ENCODE data around the gene VDR.
A peak's percentile ranks its signal among the peaks of the same experiment; 100 is the strongest.

The VDR gene

DNA sequence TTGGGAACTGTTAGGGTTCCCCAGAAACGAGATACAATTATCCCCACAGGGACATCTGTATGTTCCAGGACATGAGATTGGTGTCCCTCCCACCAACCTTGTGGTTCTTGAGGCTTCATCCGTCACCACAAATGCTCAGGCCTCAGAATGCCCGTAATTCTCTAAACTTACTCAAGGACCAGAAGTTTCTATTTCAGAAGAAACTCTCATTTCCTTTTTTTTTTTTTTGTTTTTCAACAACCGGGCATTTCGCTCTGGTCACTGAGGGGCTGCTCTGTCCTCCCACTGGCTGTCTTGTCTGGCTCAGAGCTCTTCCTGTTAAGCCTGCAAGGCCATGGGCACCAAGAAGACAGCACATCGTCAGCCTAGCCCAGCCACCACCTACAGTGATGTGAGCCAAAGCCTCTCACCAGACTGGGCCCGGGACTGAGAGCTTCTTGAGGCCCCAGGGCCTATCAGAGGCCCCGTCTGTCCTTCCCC, 36.2 kb downstream of the VDR start:
- in situ Hi-C loops (cut with HindIII; ENCODE audit: low sequenced_read_pairs): no loop called here
- no peak overlapping the region for H3K4me3 ChIP-seq (ENCODE audit: low read depth, low read length)
- DNase-seq (ENCODE audit: low read depth, low spot score): no peak
- TF ChIP-seq, protein P1, sequence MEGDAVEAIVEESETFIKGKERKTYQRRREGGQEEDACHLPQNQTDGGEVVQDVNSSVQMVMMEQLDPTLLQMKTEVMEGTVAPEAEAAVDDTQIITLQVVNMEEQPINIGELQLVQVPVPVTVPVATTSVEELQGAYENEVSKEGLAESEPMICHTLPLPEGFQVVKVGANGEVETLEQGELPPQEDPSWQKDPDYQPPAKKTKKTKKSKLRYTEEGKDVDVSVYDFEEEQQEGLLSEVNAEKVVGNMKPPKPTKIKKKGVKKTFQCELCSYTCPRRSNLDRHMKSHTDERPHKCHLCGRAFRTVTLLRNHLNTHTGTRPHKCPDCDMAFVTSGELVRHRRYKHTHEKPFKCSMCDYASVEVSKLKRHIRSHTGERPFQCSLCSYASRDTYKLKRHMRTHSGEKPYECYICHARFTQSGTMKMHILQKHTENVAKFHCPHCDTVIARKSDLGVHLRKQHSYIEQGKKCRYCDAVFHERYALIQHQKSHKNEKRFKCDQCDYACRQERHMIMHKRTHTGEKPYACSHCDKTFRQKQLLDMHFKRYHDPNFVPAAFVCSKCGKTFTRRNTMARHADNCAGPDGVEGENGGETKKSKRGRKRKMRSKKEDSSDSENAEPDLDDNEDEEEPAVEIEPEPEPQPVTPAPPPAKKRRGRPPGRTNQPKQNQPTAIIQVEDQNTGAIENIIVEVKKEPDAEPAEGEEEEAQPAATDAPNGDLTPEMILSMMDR (IDR thresholded peaks at IDR 0.05; ENCODE audit: low read depth, low read length): no peak

DNA sequence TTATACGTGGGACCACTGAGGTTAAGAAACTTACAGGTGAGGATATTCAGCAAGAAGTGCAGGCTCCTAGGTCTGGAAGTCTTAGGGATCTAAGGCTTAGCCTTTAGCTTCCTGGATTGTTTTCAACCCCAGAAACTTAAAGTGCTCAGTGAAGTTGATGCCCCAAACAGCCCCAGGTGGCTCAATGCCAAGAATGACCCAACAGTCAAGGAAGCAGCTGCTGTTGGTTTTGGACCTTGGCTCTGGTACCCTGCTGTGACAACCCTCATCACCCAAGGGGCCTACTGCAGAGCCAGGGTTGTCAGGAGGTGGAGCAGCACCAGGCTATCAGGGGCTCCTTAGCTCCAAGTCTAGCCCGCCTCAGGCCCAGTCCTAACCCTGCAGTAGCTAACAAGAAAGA, 36.8 kb downstream of the VDR start:
- TF ChIP-seq, protein P1 (IDR thresholded peaks at IDR 0.05; ENCODE audit: low read depth, low read length): no peak
- in situ Hi-C loops (cut with HindIII; ENCODE audit: low sequenced_read_pairs): no loop called here
- no peak overlapping the region for H3K4me3 ChIP-seq (ENCODE audit: low read depth, low read length)
- peak; percentile 43 for DNase-seq (ENCODE audit: low read depth, low spot score)

DNA sequence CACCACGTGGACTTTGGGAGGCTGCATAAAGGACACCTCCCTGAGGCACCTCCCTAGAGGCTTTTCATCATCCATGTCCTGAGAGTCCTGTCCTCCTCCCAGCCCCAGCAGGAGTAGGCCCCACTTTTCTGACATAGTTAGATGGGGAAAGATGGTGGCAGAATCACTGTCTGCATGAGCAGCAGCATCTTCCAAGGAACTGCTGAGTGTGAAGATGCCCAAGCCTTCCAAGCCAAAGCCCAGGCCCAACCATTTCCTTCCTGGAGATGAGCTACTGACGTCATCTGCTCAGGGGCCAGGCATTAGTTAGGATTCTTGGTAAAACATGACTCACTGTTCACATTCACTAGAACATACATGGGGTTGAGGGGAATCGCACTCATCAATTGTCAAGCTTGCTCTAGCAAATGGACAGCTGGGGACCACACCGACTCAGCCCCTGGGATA, 37.3 kb downstream of the VDR start:
- no peak overlapping the region for H3K4me3 ChIP-seq (ENCODE audit: low read depth, low read length)
- peak; percentile 90 for DNase-seq (ENCODE audit: low read depth, low spot score)
- in situ Hi-C loops (cut with HindIII; ENCODE audit: low sequenced_read_pairs): no loop called here
- TF ChIP-seq, protein P1 (IDR thresholded peaks at IDR 0.05; ENCODE audit: low read depth, low read length): no peak

DNA sequence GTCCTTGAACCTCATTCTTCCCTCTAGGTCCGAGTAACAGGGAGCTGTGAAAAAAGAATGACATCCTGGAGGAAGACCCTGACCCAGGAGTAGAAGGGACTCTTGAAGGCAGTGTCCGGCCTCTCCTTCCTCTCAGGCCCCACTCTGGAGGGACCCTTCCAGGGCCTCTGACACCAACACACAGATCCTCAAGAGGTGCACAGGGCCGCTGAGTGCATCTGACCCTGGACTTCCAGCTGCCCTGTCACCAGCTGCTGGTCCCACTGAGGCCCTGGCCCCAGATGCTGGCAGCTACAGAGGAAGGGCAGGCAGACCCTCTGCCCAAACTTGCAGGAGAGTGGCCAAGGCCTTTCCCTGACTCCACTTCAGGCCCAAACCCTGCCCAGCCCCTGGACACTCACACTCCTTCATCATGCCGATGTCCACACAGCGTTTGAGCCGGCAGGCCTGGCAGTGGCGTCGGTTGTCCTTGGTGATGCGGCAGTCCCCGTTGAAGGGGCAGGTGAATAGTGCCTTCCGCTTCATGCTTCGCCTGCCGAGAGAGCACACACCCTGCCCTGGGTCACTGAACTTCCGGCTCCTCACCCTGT, 40.1 kb downstream of the VDR start:
- no peak for DNase-seq (ENCODE audit: low read depth, low spot score)
- H3K4me3 ChIP-seq (ENCODE audit: low read depth, low read length): no peak overlapping the region
- in situ Hi-C loops (cut with HindIII; ENCODE audit: low sequenced_read_pairs): no loop called here
- TF ChIP-seq, protein P1 (IDR thresholded peaks at IDR 0.05; ENCODE audit: low read depth, low read length): no peak

DNA sequence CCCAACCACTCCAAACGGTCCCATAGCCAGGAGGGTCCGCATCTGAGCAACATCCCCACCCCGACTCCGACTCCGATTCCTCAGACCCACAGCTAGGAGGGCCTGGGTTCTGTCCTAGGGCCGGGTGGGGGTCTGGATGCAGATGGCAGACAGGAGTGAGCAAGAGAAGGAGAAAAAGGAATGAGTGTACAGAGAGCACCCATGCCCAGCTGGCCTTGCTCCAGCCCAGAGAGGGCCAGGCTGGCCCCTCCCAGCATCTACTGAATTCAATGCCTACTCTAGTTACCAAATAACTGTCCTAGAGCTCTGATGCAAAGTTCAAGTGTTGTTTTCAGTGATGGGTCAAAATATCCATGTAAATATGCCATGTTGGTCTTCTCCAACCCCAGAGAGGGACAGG, 40.8 kb downstream of the VDR start:
- in situ Hi-C loops (cut with HindIII; ENCODE audit: low sequenced_read_pairs): no loop called here
- H3K4me3 ChIP-seq (ENCODE audit: low read depth, low read length): no peak overlapping the region
- TF ChIP-seq, protein P1 (IDR thresholded peaks at IDR 0.05; ENCODE audit: low read depth, low read length): no peak
- no peak for DNase-seq (ENCODE audit: low read depth, low spot score)

DNA sequence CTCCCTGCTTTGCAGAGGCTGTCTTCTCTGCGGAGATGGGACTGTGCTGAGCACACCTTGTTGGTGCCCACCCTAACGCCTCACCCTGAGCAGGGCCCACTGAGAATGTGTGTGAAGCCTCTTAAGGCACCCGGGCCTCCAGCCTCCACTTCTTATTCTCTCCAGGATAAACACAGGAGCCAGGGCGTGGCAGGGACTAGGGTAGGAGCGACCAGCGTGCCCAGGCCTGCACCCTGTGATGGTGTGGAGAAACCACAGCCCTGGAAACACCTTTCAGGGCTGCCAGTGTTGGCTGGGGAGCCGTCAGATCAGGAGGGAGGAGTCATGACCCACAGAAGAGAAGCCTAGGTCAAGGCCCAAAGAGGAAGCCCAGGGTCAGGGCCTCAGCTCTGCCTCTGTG, 41.3 kb downstream of the VDR start:
- no peak for DNase-seq (ENCODE audit: low read depth, low spot score)
- in situ Hi-C loops (cut with HindIII; ENCODE audit: low sequenced_read_pairs): no loop called here
- no peak overlapping the region for H3K4me3 ChIP-seq (ENCODE audit: low read depth, low read length)
- TF ChIP-seq, protein P1 (IDR thresholded peaks at IDR 0.05; ENCODE audit: low read depth, low read length): no peak
